Measurements from ENCODE around the gene C16orf86. TPM values are rescaled to one million over a fixed set of nuclear protein-coding genes. Genes with fewer than 3 reads are reported as not detected.

C16orf86 gene
- total RNA-seq, 2 experiments from 2014 or later: 2.4 to 3.0 TPM

DNA sequence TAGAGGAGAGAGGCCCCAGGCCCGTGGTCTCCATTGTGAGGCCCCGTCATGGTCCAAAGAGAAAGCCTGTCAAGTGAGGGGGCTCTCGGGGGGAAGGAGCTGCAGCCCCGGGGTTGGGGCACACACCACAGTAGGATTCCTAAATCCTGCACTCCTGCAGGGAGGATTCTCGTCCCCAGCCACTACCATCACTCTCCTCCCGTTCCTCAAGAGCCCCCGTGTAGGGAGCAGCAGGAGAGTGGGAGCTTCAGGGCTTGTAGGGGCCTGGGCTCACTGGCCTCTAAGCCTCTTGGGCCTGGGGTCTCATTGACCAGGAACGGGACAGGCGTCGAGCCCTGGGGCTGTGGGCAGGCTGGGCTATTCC, 821 bp downstream of the C16orf86 start:
- CTCF ChIA-PET: interaction anchor here (0.5 to 10.5 kb wide), 25 partner anchors 9 to 427 kb away, joined by 3 to 99 read pairs (median 4); partner anchors contain the start of genes ATP6V0D1, CARMIL2, RANBP10 and TSNAXIP1
- peaks cover 19% of the 10 kb centered on the region for H3K4me1 Mint-ChIP-seq
- intact Hi-C loops (cut with DNase I, micrococcal nuclease): loop anchor here in 1 of 2 experiments (2.0 kb wide), 1 partner anchor 121 kb away; no protein-coding TSS in a partner anchor

DNA sequence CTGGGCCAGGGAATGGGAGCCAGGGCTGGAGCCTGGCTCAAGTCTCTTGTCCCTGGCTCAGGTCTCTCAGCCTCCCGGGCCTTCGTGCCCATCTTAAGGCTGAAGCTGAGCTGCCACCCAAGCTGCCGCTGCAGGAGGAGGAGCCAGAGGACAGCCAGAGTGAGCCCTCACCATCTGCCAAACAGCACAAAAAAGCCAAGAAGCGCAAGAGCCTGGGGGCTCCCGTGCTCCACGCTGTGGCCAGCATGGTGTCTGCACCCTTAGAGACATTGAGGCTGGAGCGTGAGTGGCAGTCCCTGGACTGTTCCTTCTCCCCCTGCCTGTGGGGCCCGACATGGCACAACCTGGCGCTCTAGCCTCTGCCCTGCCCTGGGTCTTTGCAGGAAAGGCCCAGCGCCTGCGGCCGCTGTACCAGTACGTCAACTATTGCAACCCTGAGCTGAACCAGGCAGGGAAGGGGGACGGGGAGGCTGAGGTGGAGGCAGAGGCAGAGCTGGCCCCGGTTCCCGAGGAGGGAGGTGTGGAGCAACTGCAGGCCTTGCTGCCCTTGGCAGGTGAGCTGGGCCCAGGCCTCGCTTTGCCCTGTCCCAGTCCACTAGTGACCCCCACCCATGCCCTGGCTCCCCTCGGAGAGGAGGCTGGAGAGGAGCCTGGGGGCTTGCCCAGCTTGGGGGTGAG, 1.3 kb downstream of the C16orf86 start:
- no peak overlapping the region for H3K27ac Mint-ChIP-seq
- peaks cover 19% of the 10 kb centered on the region for H3K4me1 Mint-ChIP-seq
- intact Hi-C loops (cut with DNase I, micrococcal nuclease): loop anchor here (1.0 to 2.0 kb wide), 3 partner anchors 121 to 178 kb away; partner anchors contain the start of gene NUTF2 (in 1 of the 2)
- ChIA-PET CTCF (interaction anchor here (0.6 to 10.5 kb wide), 30 partner anchors 9 to 426 kb away, joined by 3 to 99 read pairs (median 4); partner anchors contain the start of genes ATP6V0D1, CARMIL2, GFOD2 and RANBP10), POLR2A (interaction anchor here (0.5 to 0.7 kb wide), 3 partner anchors 11 to 232 kb away, joined by 3 read pairs; no protein-coding TSS in a partner anchor)
- H3K4me3 Mint-ChIP-seq: no peak overlapping the region
- DNase-seq: peak; percentile 92
- H3K9me3 Mint-ChIP-seq (ENCODE audit: low read depth): no peaks in the 10 kb centered on the region
- no peaks in the 10 kb centered on the region for H3K27me3 Mint-ChIP-seq
- ATAC-seq: peak; percentile 91
- H3K36me3 Mint-ChIP-seq (ENCODE audit: low read depth): peaks cover 2% of the 10 kb centered on the region

More for the DNA sequence above, 821 bp downstream of the C16orf86 start:
- peak overlapping the region; percentile 78 for H3K4me3 Mint-ChIP-seq
- POLR2A ChIA-PET: interaction anchor here (0.5 to 0.7 kb wide), 2 partner anchors 216 to 233 kb away, joined by 3 read pairs; no protein-coding TSS in a partner anchor
- DNase-seq (no peak), ATAC-seq (no peak)
- no peaks in the 10 kb centered on the region for H3K27me3 Mint-ChIP-seq
- no peaks in the 10 kb centered on the region for H3K9me3 Mint-ChIP-seq (ENCODE audit: low read depth)
- H3K27ac Mint-ChIP-seq: peak overlapping the region; percentile 84
- peaks cover 4% of the 10 kb centered on the region for H3K36me3 Mint-ChIP-seq (ENCODE audit: low read depth)

DNA sequence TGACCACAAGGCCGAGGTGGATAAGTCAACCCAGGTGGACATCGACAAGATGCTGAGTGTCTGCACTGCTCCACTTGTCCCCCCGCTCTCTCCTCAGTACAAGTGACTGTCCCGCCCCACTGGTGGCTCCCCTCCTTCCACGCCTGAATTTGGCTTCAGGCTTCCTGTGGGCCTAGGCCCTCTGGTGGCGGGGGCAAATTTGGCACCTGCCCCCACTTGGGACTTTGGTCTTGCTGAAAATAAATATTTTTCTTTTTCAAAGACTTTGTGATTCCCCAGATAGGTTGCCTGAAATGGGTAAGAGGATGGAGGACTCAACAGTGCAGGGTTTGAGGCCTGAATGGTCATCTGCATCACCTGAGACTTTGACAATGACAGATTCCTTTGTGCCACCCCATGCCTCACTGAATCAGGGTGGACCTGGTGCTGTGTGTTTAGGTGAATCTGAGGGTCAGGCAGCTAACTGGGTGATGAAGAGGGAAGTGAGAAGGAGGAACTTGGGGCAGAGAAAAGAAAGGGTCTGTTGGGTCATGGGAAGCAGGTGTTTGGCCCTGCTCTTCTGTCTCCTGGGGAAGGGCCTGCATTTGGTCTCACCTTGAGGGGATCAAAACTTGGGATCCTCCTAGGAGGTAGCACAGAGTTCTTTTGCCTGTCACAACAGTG, 2.0 kb downstream of the C16orf86 start:
- ChIA-PET CTCF (interaction anchor here (0.6 to 10.5 kb wide), 16 partner anchors 9 to 180 kb away, joined by 3 to 99 read pairs (median 4); partner anchors contain the start of genes CARMIL2 and GFOD2), POLR2A (interaction anchor here (0.6 kb wide), 1 partner anchor 10 kb away, joined by 3 read pairs; no protein-coding TSS in a partner anchor)
- no peaks in the 10 kb centered on the region for H3K36me3 Mint-ChIP-seq (ENCODE audit: low read depth)
- no peaks in the 10 kb centered on the region for H3K9me3 Mint-ChIP-seq (ENCODE audit: low read depth)
- H3K4me3 Mint-ChIP-seq: no peak overlapping the region
- ATAC-seq: no peak
- intact Hi-C loops (cut with DNase I, micrococcal nuclease): loop anchor here (1.0 kb wide), 2 partner anchors 147 to 178 kb away; partner anchors contain the start of gene NUTF2 (in 1 of the 2)
- H3K27me3 Mint-ChIP-seq: no peaks in the 10 kb centered on the region
- peak; percentile 57 for DNase-seq
- peaks cover 19% of the 10 kb centered on the region for H3K4me1 Mint-ChIP-seq
- H3K27ac Mint-ChIP-seq: no peak overlapping the region

DNA sequence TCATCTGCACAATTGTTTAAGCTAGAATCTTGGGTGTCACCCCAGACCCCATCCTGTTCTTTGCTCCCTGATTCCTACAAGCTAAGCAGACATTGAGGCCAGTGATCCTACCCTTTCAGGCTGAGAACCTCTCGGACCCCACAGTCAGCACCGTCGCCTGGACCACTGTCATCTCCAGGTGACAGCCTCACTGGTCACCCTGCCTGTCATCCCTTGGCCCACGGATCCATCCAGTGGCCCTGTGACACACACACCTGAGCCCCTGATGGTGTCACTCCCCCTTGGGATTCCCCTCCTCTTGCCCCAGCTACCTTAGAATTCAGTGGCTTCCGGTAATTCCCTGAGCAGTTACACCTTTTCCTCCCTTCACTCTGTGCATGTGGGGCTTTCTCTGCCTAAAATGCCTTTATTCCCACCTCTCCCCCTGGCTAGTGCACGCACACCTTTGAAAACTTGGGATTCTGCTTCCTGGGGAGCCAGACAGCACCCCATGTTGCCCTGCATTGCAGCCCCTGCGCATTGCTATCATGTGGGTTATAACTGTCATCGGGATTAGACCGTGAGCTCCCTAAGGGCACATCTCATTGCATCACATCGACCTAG, 3.0 kb downstream of the C16orf86 start:
- no peak overlapping the region for H3K4me3 Mint-ChIP-seq
- ChIA-PET POLR2A (no interaction called here), CTCF (interaction anchor here (0.5 to 10.5 kb wide), 15 partner anchors 9 to 303 kb away, joined by 3 to 99 read pairs (median 3); partner anchors contain the start of gene PARD6A)
- intact Hi-C loops (cut with DNase I, micrococcal nuclease): loop anchor here (5.0 to 10.0 kb wide), 3 partner anchors 48 to 375 kb away; partner anchors contain the start of genes GFOD2 (in 1 of the 2) and PSMB10 (in 1 of the 2)
- ATAC-seq: no peak
- H3K9me3 Mint-ChIP-seq (ENCODE audit: low read depth): no peaks in the 10 kb centered on the region
- no peak overlapping the region for H3K27ac Mint-ChIP-seq
- H3K4me1 Mint-ChIP-seq: peaks cover 19% of the 10 kb centered on the region
- DNase-seq: no peak
- no peaks in the 10 kb centered on the region for H3K27me3 Mint-ChIP-seq
- no peaks in the 10 kb centered on the region for H3K36me3 Mint-ChIP-seq (ENCODE audit: low read depth)

DNA sequence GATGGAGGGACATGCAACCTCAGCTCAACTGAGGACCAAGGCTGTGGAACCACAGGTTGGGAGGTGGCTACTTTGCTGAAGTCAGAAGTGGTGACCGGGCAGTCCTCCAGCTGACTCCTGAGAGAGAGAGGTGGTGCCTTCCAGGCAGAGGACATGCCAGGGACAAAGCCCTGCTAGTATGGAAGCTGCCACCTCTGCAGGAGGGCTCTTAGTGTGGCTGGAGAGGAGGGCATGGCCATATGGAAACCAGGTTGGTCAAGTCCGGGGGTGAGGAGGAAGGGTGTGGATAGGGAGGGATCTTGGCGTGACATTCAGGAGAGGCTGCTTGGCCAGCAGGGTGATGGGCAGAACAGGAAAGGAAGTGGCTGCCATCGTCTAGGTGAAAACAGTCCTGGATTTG, 5.7 kb downstream of the C16orf86 start:
- Mint-ChIP-seq H3K9me3 (ENCODE audit: low read depth) (no peaks in the 10 kb centered on the region), H3K27ac (no peak overlapping the region), H3K4me1 (peaks cover 9% of the 10 kb centered on the region), H3K4me3 (no peak overlapping the region), H3K36me3 (ENCODE audit: low read depth) (no peaks in the 10 kb centered on the region), H3K27me3 (no peaks in the 10 kb centered on the region)
- intact Hi-C loops (cut with DNase I, micrococcal nuclease): loop anchor here (1.0 to 10.0 kb wide), 5 partner anchors 45 to 372 kb away; partner anchors contain the start of genes GFOD2 (in 1 of the 2) and PSMB10 (in 1 of the 2)
- ATAC-seq (no peak), DNase-seq (no peak)
- ChIA-PET POLR2A (interaction anchor here (0.6 kb wide), 1 partner anchor 264 kb away, joined by 3 read pairs; no protein-coding TSS in a partner anchor), CTCF (interaction anchor here (0.6 to 10.5 kb wide), 18 partner anchors 8 to 371 kb away, joined by 3 to 99 read pairs (median 3); partner anchors contain the start of genes PARD6A, RANBP10 and TSNAXIP1)

DNA sequence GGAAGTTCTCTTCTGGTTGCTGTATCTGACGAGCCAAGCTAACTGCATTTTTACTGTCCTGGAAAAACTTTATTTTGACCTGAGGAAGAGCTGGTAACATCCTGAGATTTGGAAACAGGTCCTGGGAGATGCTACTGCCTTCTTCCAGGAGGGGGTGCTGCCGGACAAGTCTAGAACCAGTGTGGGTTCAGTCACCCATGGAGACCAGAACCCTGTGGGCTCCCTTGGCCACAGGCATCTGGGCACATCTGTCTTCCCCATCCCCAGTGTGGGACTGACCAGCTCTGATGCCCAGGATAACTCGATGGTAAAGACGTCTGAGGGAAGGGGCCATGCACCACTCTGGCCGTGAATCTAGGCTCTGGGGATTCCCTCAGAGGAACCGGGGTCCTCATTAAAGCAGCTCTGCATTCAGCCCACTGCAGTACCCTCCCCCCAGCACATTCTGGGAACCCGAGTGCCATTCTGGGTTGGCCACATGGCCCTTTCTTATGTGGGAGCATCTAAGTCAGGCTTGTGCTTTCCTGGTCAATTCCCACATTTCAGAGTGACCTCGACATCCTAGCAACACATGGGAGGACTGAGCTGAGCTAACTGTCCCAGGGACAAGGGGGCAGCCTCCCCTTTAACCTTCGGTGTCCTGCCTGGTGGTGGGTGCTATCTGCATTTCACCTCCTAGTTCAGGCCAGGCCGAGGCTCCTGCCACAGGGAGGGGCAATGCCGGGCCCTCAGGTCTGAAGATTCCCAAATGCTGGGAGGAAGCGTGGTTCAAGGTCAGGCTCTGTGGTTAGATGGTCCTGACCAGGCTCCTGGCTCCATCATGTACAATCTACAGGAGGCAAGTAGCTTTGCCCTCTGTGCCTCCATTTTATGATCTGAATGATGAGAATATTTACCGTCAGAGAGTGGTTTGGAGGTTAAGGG, 6.4 kb downstream of the C16orf86 start:
- intact Hi-C loops (cut with DNase I, micrococcal nuclease): loop anchor here (1.0 to 10.0 kb wide), 5 partner anchors 44 to 372 kb away; partner anchors contain the start of genes GFOD2 (in 1 of the 2) and PSMB10 (in 1 of the 2)
- H3K4me3 Mint-ChIP-seq: no peak overlapping the region
- H3K27me3 Mint-ChIP-seq: no peaks in the 10 kb centered on the region
- H3K27ac Mint-ChIP-seq: no peak overlapping the region
- DNase-seq (peak; percentile 77), ATAC-seq (peak; percentile 25)
- no peaks in the 10 kb centered on the region for H3K36me3 Mint-ChIP-seq (ENCODE audit: low read depth)
- POLR2A ChIA-PET: interaction anchor here (0.6 kb wide), 2 partner anchors 13 to 263 kb away, joined by 3 read pairs; partner anchors contain the start of gene ACD
- H3K9me3 Mint-ChIP-seq (ENCODE audit: low read depth): no peaks in the 10 kb centered on the region
- CTCF ChIA-PET: interaction anchor here (0.6 to 10.5 kb wide), 19 partner anchors 8 to 370 kb away, joined by 3 to 99 read pairs (median 3); partner anchors contain the start of genes PARD6A, RANBP10 and TSNAXIP1
- H3K4me1 Mint-ChIP-seq: peaks cover 3% of the 10 kb centered on the region

DNA sequence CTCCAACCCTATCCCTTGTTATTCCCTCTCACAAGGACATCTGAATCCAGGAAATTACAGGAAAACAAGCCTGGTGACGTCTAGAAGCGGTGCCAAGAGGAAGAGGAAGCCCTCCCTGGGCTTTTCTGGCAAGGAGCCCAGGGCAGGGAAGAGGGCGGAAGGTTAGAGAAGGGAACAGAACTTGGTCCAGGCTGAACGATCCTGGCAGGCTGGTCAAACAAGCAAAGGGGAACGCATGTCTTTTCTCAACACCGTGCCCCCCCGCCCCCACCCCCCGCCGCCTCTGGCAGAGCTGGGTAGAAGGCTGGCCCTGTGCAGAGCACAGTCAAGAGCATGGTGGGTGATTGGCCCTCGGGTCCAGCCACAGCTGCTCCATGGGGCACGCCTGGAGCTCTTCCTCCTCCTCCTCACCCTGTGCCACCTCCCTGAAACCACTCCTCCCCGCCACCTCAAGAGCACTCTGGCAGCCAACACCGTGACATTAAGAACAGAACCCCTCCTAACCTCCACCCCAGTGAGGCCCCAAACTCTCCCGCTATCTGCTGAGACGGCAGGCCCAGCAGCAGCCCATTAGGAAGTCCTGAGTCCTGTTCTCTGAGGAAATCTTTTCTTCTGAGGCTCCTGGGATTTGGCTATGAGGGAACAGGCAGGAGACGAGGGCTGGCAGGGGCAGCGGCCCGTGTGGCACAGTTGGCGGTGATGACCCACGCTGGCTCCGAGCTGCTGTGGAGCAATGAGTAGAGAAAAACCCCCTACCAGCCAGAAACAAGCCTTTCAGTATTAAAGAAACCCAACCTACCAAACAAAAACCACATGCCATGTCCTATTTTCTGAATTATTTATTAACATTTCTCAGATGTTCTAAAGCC, 7.3 kb downstream of the C16orf86 start:
- DNase-seq: no peak
- no peaks in the 10 kb centered on the region for H3K9me3 Mint-ChIP-seq (ENCODE audit: low read depth)
- no peak overlapping the region for H3K4me3 Mint-ChIP-seq
- no peaks in the 10 kb centered on the region for H3K27me3 Mint-ChIP-seq
- peaks cover 2% of the 10 kb centered on the region for H3K4me1 Mint-ChIP-seq
- ChIA-PET POLR2A (interaction anchor here (0.6 kb wide), 1 partner anchor 14 kb away, joined by 3 read pairs; the partner anchor contains the start of gene ACD), CTCF (interaction anchor here (0.6 to 10.5 kb wide), 4 partner anchors 9 to 246 kb away, joined by 3 to 99 read pairs (median 4); no protein-coding TSS in a partner anchor)
- no peaks in the 10 kb centered on the region for H3K36me3 Mint-ChIP-seq (ENCODE audit: low read depth)
- no peak overlapping the region for H3K27ac Mint-ChIP-seq
- ATAC-seq: no peak
- intact Hi-C loops (cut with DNase I, micrococcal nuclease): loop anchor here (5.0 to 10.0 kb wide), 3 partner anchors 43 to 371 kb away; partner anchors contain the start of genes GFOD2 (in 1 of the 2) and PSMB10 (in 1 of the 2)

DNA sequence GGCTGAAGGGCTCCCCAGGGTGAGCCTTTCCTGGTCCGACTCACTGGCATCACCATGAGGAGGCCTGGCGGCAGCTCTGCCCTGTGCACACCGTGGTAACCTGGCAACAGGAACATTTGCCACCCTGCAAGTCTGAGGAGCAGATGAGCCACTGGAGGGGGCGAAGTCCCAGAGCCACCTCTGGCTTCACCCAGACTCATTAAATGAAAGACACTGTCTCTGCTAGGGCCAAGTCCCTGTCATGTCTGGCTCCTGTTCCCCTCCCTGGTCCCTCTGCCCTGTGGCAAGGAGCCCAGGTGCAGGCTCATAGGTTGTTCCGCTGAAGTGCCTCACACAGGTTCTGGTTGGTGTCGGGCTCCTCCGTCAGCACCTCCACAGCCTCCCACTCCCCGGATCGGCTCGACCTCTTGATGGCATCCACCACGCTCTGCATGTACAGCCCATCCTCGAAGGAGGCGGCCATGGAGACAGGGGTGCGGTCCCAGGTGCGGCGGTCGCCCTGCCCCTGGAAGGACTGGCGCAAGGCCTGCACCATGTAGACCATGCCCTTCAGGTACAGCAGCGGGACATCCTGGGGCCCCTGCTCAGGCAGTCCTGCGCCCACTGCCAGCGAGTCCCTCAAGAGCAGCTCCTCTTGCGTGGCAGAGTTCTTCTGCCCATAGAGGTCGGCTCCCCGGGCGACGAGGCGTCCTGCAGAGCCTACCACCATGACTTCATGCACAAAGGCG, 8.4 kb downstream of the C16orf86 start:
- no peak overlapping the region for H3K4me3 Mint-ChIP-seq
- H3K27me3 Mint-ChIP-seq: no peaks in the 10 kb centered on the region
- no peaks in the 10 kb centered on the region for H3K36me3 Mint-ChIP-seq (ENCODE audit: low read depth)
- ChIA-PET CTCF (interaction anchor here (0.9 to 1.0 kb wide), 2 partner anchors 8 to 159 kb away, joined by 3 to 4 read pairs; no protein-coding TSS in a partner anchor), POLR2A (no interaction called here)
- peaks cover 2% of the 10 kb centered on the region for H3K4me1 Mint-ChIP-seq
- H3K27ac Mint-ChIP-seq: no peak overlapping the region
- H3K9me3 Mint-ChIP-seq (ENCODE audit: low read depth): no peaks in the 10 kb centered on the region
- intact Hi-C loops (cut with DNase I, micrococcal nuclease): loop anchor here (5.0 to 10.0 kb wide), 3 partner anchors 42 to 370 kb away; partner anchors contain the start of genes GFOD2 (in 1 of the 2) and PSMB10 (in 1 of the 2)
- ATAC-seq: no peak
- no peak for DNase-seq

Data from activated CD4-positive, alpha-beta T cell treated with anti-CD3 and anti-CD28 coated beads for 36 hours (primary cell).